K562 (cell line): Measurements from ENCODE around the gene PACRG. TPM values are rescaled to one million over a fixed set of nuclear protein-coding genes. Genes with fewer than 3 reads are reported as not detected.

Source experiments
- CHD2 ChIP-seq: IDR thresholded peaks from 2 replicates; pipeline ENCODE4 v1.6.1; 2011; ENCODE audit warnings: low read depth, low read length
- CHD4 ChIP-seq: fragments of 200-600 bp; sonication (generic); IDR thresholded peaks from 3 replicates; pipeline ENCODE4 v1.6.1; 2012; ENCODE audit warnings: low read depth, mild to moderate bottlenecking, mixed read lengths, low read length, inconsistent platforms; ENCODE audit not compliant: insufficient read depth, insufficient replicate concordance, poor library complexity, severe bottlenecking
- E2F3 ChIP-seq: fragments of 250-450 bp; sonication (Bioruptor Pico); IDR thresholded peaks from 2 replicates; pipeline ENCODE4 v1.4.0; 2020; ENCODE audit warnings: mild to moderate bottlenecking
- ESRRA ChIP-seq: fragments of 450-650 bp; IDR thresholded peaks from 2 replicates; pipeline ENCODE4 v1.6.1; 2014; ENCODE audit warnings: low read depth, mild to moderate bottlenecking, moderate library complexity, borderline replicate concordance
- FOXA1 ChIP-seq: fragments of 450-650 bp; IDR thresholded peaks from 2 replicates; pipeline ENCODE4 v1.6.1; 2016; ENCODE audit warnings: mild to moderate bottlenecking, borderline replicate concordance
- FOXA3 ChIP-seq, 2 experiments: fragments of 450-650 bp in 1 of 2; sonication (generic) in 1 of 2; formaldehyde crosslinking; IDR thresholded peaks in 1 of 2; conservative IDR thresholded peaks in 1 of 2; 2 replicates each; pipeline versions ENCODE4 v1.4.0 to v1.8.0; 2020 to 2022; ENCODE audit warnings: mild to moderate bottlenecking in 2 of 2, missing genetic modification reagents in 1 of 2
- FUS ChIP-seq: fragments of 200-400 bp; formaldehyde crosslinking; optimal IDR thresholded peaks from 2 replicates; pipeline ENCODE3; 2017; ENCODE audit warnings: low read depth, low read length
- JUN ChIP-seq, 2 experiments: sonication (generic) in 1 of 2; formaldehyde crosslinking in 1 of 2; IDR thresholded peaks; 2 replicates each; pipeline versions ENCODE4 v1.6.1 to v1.8.0; 2012 to 2022; ENCODE audit warnings: borderline replicate concordance in 2 of 2, mild to moderate bottlenecking in 2 of 2, improper control_type of control experiment in 1 of 2, low read depth in 1 of 2, low read length in 1 of 2, missing genetic modification reagents in 1 of 2
- MTA2 ChIP-seq: fragments of 450-650 bp; IDR thresholded peaks from 2 replicates; pipeline ENCODE4 v1.6.1; 2016; ENCODE audit warnings: low read depth
- NR2C2 ChIP-seq, 2 experiments: fragments of 200-800 bp in 1 of 2; sonication (Bioruptor generic) in 1 of 2; sonication (generic) in 1 of 2; formaldehyde crosslinking in 1 of 2; IDR thresholded peaks; 2 replicates each; pipeline versions ENCODE4 v1.6.1 to v1.8.0; 2016 to 2022; ENCODE audit warnings: mild to moderate bottlenecking in 1 of 2, missing compliant biosample characterization in 1 of 2, missing genetic modification characterization in 1 of 2, missing genetic modification reagents in 1 of 2
- NR2F6 ChIP-seq: fragments of 450-650 bp; formaldehyde crosslinking; IDR thresholded peaks from 2 replicates; pipeline ENCODE4 v1.4.0; 2020; ENCODE audit warnings: mild to moderate bottlenecking
- PPARD ChIP-seq: fragments of 250-450 bp; sonication (Bioruptor Pico); IDR thresholded peaks from 2 replicates; pipeline ENCODE4 v1.8.0; 2022; ENCODE audit warnings: inconsistent platforms, mild to moderate bottlenecking, moderate library complexity
- RBM14 ChIP-seq: fragments of 200-400 bp; formaldehyde crosslinking; IDR thresholded peaks from 2 replicates; pipeline ENCODE4 v1.6.1; 2018; ENCODE audit warnings: low read depth, mild to moderate bottlenecking, low read length, moderate library complexity, borderline replicate concordance; ENCODE audit not compliant: insufficient read depth
- RFX1 ChIP-seq: fragments of 450-650 bp; IDR thresholded peaks from 2 replicates; pipeline ENCODE4 v1.6.1; 2016; ENCODE audit warnings: mild to moderate bottlenecking, moderate library complexity
- TAF7 ChIP-seq: fragments of 450-650 bp; IDR thresholded peaks from 2 replicates; pipeline ENCODE4 v1.6.1; 2016; ENCODE audit warnings: missing genetic modification characterization, missing compliant biosample characterization
- TFAM ChIP-seq: fragments of 250-450 bp; sonication (Bioruptor Pico); conservative IDR thresholded peaks from 2 replicates; pipeline ENCODE4 v1.5.0; 2021; ENCODE audit warnings: mild to moderate bottlenecking, moderate library complexity
- ZFP91 ChIP-seq: sonication (generic); formaldehyde crosslinking; IDR thresholded peaks from 2 replicates; pipeline ENCODE4 v1.8.0; 2022; ENCODE audit warnings: mild to moderate bottlenecking, missing genetic modification reagents
- ZKSCAN1 ChIP-seq: fragments of 150-350 bp; IDR thresholded peaks from 2 replicates; pipeline ENCODE4 v1.6.1; 2016; ENCODE audit warnings: low read depth, low read length
- ZNF121 ChIP-seq: sonication (generic); formaldehyde crosslinking; conservative IDR thresholded peaks from 2 replicates; pipeline ENCODE4 v1.8.0; 2022; ENCODE audit warnings: missing genetic modification reagents
- ZNF589 ChIP-seq: fragments of 200-800 bp; sonication (Bioruptor generic); IDR thresholded peaks from 2 replicates; pipeline ENCODE4 v1.6.1; 2016; ENCODE audit warnings: low read depth, missing genetic modification characterization, missing compliant biosample characterization
- polyA plus RNA-seq, 8 experiments: library from polyadenylated mRNA; depleted of rRNA in 4 of 8; stranded (reverse) in 5 of 8; unstranded in 3 of 8; fragments of >200 nt; fragmentation: Nextera tagmentation in 2 of 8; fragmentation: Illumina TruSeq in 1 of 8; extraction: Ambion mirVana in 2 of 8; extraction: Trizol in 1 of 8; gene quantifications; 2 replicates each; pipeline versions ENCODE4 v1.2.1 to v1.2.3, GENCODE V29; 2011 to 2014; ENCODE audit warnings: inconsistent platforms in 1 of 8, missing spikeins in 1 of 8
- total RNA-seq, 7 experiments: library from RNA; depleted of rRNA in 6 of 7; stranded (reverse); fragments of >200 nt in 6 of 7; fragmentation: Illumina TruSeq in 2 of 7; extraction: Trizol in 2 of 7; gene quantifications; 2 replicates each; pipeline versions ENCODE4 v1.2.1 to v1.2.3, GENCODE V29; 2011 to 2021; ENCODE audit warnings: low replicate concordance in 1 of 7
- TF ChIP-seq, protein P1 (sequence below): sonication (generic); formaldehyde crosslinking; IDR thresholded peaks from 2 replicates; pipeline ENCODE4 v1.8.0; 2022; ENCODE audit warnings: mild to moderate bottlenecking, missing genetic modification reagents

PACRG gene
- total and polyA plus RNA-seq, 9 of the 15 experiments (the other 6 are each of a cell fraction or from before 2014, with no cell fraction given), result 0.04 TPM; not detected in 8

DNA sequence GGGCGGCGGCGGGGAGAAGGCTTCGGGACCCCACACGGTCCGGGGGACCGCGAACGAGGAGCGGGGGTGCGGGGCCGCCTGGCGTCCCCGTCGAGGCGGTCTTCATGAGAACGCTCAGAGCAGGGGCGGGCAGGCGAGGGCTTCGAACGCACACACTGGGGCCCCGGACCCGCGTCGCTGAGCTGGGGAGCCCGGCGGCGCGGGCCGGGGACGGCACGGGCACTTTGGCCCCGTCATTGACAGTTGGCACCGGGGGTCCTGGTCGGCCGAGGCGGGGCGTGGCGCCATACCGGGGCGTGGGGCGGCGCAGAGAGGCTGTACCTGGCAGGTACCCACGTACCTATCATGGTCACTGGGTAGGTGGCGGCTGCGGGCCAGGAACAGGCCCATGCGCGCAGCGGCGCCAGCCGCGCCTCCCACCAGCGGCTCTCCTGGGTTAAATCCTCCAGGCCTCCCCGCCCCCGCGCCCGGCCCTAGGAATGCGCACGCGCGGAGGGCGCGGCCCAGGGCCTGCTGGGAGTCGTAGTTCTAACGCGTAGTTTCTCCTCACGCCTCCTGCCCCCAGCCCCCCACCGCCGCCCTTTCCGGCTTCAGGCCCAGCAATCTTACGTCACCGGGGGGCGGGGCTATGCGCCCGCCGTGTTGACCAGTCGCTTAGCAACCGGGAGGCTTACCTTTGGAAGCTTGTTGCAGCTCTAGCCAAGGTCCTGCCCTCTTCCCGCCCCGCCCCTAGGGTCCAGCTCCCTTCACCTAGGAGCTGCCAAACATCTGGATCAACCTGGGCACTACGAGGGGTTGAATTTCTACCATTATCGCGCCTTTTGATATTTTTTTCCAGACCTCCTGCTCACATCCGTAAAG lies at the start of gene PACRG, which contains the start of gene PRKN (continued):
- TF ChIP-seq FUS (no peak), RFX1 (peak; percentile 98), CHD2 (peak; percentile 70), FOXA3 (CRISPR knock-in tag; conservative IDR thresholded peaks at IDR 0.05 in 1 of 2, IDR thresholded peaks at IDR 0.05 in 1 of 2) (0 out of 4 replicates have a peak, but pooled peaks of 1 of the 2 experiments have one; percentile 63), PPARD (CRISPR knock-in tag) (no peak), CHD4 (no peak), NR2F6 (CRISPR knock-in tag) (no peak), ZNF589 (CRISPR knock-in tag) (no peak), ZFP91 (CRISPR knock-in tag) (no peak), ZNF121 (CRISPR knock-in tag) (no peak), FOXA1 (no peak), ESRRA (peak; percentile 27; the same call in 1 of the 2 replicates), NR2C2 (CRISPR knock-in tag; IDR thresholded peaks at IDR 0.05) (no peak), NR2C2 (tag; IDR thresholded peaks at IDR 0.05) (peak; percentile 87), JUN (IDR thresholded peaks at IDR 0.05; ENCODE audit: borderline replicate concordance, low read depth, low read length) (peak; percentile 84; the same call in 1 of the 2 replicates), JUN (CRISPR knock-in tag; IDR thresholded peaks at IDR 0.05; ENCODE audit: borderline replicate concordance) (peak; percentile 75; the same call in 1 of the 2 replicates), E2F3 (CRISPR knock-in tag) (no peak), RBM14 (no peak), ZKSCAN1 (0 out of 2 replicates have a peak, but pooled peaks have one; percentile 34), MTA2 (no peak), TFAM (CRISPR knock-in tag) (no peak), TAF7 (no peak)
- TF ChIP-seq, protein P1, sequence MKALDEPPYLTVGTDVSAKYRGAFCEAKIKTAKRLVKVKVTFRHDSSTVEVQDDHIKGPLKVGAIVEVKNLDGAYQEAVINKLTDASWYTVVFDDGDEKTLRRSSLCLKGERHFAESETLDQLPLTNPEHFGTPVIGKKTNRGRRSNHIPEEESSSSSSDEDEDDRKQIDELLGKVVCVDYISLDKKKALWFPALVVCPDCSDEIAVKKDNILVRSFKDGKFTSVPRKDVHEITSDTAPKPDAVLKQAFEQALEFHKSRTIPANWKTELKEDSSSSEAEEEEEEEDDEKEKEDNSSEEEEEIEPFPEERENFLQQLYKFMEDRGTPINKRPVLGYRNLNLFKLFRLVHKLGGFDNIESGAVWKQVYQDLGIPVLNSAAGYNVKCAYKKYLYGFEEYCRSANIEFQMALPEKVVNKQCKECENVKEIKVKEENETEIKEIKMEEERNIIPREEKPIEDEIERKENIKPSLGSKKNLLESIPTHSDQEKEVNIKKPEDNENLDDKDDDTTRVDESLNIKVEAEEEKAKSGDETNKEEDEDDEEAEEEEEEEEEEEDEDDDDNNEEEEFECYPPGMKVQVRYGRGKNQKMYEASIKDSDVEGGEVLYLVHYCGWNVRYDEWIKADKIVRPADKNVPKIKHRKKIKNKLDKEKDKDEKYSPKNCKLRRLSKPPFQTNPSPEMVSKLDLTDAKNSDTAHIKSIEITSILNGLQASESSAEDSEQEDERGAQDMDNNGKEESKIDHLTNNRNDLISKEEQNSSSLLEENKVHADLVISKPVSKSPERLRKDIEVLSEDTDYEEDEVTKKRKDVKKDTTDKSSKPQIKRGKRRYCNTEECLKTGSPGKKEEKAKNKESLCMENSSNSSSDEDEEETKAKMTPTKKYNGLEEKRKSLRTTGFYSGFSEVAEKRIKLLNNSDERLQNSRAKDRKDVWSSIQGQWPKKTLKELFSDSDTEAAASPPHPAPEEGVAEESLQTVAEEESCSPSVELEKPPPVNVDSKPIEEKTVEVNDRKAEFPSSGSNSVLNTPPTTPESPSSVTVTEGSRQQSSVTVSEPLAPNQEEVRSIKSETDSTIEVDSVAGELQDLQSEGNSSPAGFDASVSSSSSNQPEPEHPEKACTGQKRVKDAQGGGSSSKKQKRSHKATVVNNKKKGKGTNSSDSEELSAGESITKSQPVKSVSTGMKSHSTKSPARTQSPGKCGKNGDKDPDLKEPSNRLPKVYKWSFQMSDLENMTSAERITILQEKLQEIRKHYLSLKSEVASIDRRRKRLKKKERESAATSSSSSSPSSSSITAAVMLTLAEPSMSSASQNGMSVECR (CRISPR knock-in tag), result peak; percentile 68; the same call in 1 of the 2 replicates
